HepG2 (cell line): ENCODE data around the gene BTF3L4. TPM values are rescaled to one million over a fixed set of nuclear protein-coding genes. Genes with fewer than 3 reads are reported as not detected.

Source experiments
- FUBP1 ChIP-seq: sonication (generic); formaldehyde crosslinking; IDR thresholded peaks from 2 replicates; pipeline ENCODE4 v1.5.1; 2020; ENCODE audit warnings: missing genetic modification reagents, mild to moderate bottlenecking, borderline replicate concordance
- GABPB1 ChIP-seq: IDR thresholded peaks from 2 replicates; pipeline ENCODE4 v1.6.1; 2016; ENCODE audit warnings: mild to moderate bottlenecking, missing genetic modification reagents, moderate library complexity, missing compliant biosample characterization
- GMEB1 ChIP-seq: sonication (generic); formaldehyde crosslinking; IDR thresholded peaks from 2 replicates; pipeline ENCODE4 v1.5.1; 2020; ENCODE audit warnings: missing genetic modification reagents, mild to moderate bottlenecking, borderline replicate concordance
- HNRNPH1 ChIP-seq: fragments of 200-400 bp; formaldehyde crosslinking; optimal IDR thresholded peaks from 2 replicates; pipeline ENCODE3; 2017; ENCODE audit warnings: mild to moderate bottlenecking, low read depth, low read length
- IKZF5 ChIP-seq: IDR thresholded peaks from 2 replicates; pipeline ENCODE4 v1.6.1; 2018; ENCODE audit warnings: missing genetic modification reagents, mild to moderate bottlenecking, missing compliant biosample characterization
- MXI1 ChIP-seq: IDR thresholded peaks from 3 replicates; pipeline ENCODE4 v1.6.1; 2012; ENCODE audit warnings: low read depth, low read length, inconsistent platforms, borderline replicate concordance
- PATZ1 ChIP-seq: sonication (generic); formaldehyde crosslinking; IDR thresholded peaks from 2 replicates; pipeline ENCODE4 v1.4.0; 2020; ENCODE audit warnings: missing genetic modification reagents
- PCBP1 ChIP-seq: fragments of 200-400 bp; formaldehyde crosslinking; IDR thresholded peaks from 2 replicates; pipeline ENCODE4 v1.6.1; 2017; ENCODE audit warnings: mild to moderate bottlenecking, low read depth, low read length, borderline replicate concordance
- SRSF9 ChIP-seq: fragments of 200-400 bp; formaldehyde crosslinking; IDR thresholded peaks from 2 replicates; pipeline ENCODE4 v1.6.1; 2018; ENCODE audit warnings: borderline replicate concordance, mild to moderate bottlenecking, low read depth, low read length; ENCODE audit not compliant: insufficient read depth, poor library complexity, severe bottlenecking
- TCF12 ChIP-seq, 2 experiments: fragments of 450-650 bp in 1 of 2; sonication (generic) in 1 of 2; formaldehyde crosslinking in 1 of 2; IDR thresholded peaks; 2 replicates each; pipeline versions ENCODE4 v1.6.1 to v1.8.0; 2017 to 2022; ENCODE audit warnings: antibody characterized with exemption in 1 of 2, mild to moderate bottlenecking in 1 of 2, missing genetic modification reagents in 1 of 2, moderate library complexity in 1 of 2
- USF2 ChIP-seq, 2 experiments: sonication (generic) in 1 of 2; formaldehyde crosslinking in 1 of 2; IDR thresholded peaks; 2 replicates each; pipeline versions ENCODE4 v1.5.1 to v1.6.1; 2011 to 2020; ENCODE audit warnings: borderline replicate concordance in 1 of 2, low read depth in 1 of 2, low read length in 1 of 2, mild to moderate bottlenecking in 1 of 2, missing genetic modification reagents in 1 of 2, moderate library complexity in 1 of 2
- ZNF10 ChIP-seq: sonication (generic); formaldehyde crosslinking; IDR thresholded peaks from 2 replicates; pipeline ENCODE4 v1.4.0; 2020; ENCODE audit warnings: mild to moderate bottlenecking, low read depth, missing genetic modification reagents, borderline replicate concordance
- ZNF335 ChIP-seq: sonication (generic); formaldehyde crosslinking; IDR thresholded peaks from 2 replicates; pipeline ENCODE4 v1.4.0; 2020; ENCODE audit warnings: missing genetic modification reagents
- ZNF703 ChIP-seq: sonication (generic); formaldehyde crosslinking; IDR thresholded peaks from 2 replicates; pipeline ENCODE4 v1.5.1; 2020; ENCODE audit warnings: missing genetic modification reagents, mild to moderate bottlenecking, moderate library complexity, borderline replicate concordance
- ZNF720 ChIP-seq: sonication (generic); formaldehyde crosslinking; IDR thresholded peaks from 2 replicates; pipeline ENCODE4 v1.4.0; 2020; ENCODE audit warnings: missing genetic modification reagents
- ZNF839 ChIP-seq: sonication (generic); formaldehyde crosslinking; IDR thresholded peaks from 2 replicates; pipeline ENCODE4 v1.4.0; 2020; ENCODE audit warnings: missing genetic modification reagents, mild to moderate bottlenecking, borderline replicate concordance
- ZSCAN25 ChIP-seq: sonication (generic); formaldehyde crosslinking; IDR thresholded peaks from 2 replicates; pipeline ENCODE4 v1.8.0; 2022; ENCODE audit warnings: mild to moderate bottlenecking, missing genetic modification reagents
- ZSCAN29 ChIP-seq: sonication (generic); formaldehyde crosslinking; conservative IDR thresholded peaks from 2 replicates; pipeline ENCODE4 v1.4.0; 2020; ENCODE audit warnings: mild to moderate bottlenecking, missing genetic modification reagents
- polyA plus RNA-seq, 8 experiments: library from polyadenylated mRNA; depleted of rRNA in 3 of 8; stranded (reverse) in 7 of 8; unstranded in 1 of 8; fragments of >200 nt; fragmentation: Illumina TruSeq in 4 of 8; extraction: Trizol in 4 of 8; gene quantifications; 2 replicates each; pipeline versions ENCODE4 v1.2.1 to v1.2.3, GENCODE V29; 2011 to 2016; ENCODE audit warnings: low read depth in 4 of 8, missing spikeins in 1 of 8, mixed read lengths in 1 of 8; ENCODE audit not compliant: insufficient read depth in 1 of 8
- total RNA-seq, 5 experiments: library from RNA; depleted of rRNA; stranded (reverse); fragments of >200 nt; fragmentation: Illumina TruSeq; extraction: Trizol; gene quantifications; 2 replicates each; pipeline ENCODE4 v1.2.3, GENCODE V29; 2016; ENCODE audit warnings: low read depth in 1 of 5

The BTF3L4 gene
- total and polyA plus RNA-seq, 2 of the 13 experiments (the other 11 are each of a cell fraction or from before 2014, with no cell fraction given) = 59.0 to 74.3 TPM

- TF ChIP-seq TCF12 (IDR thresholded peaks at IDR 0.05) = no peak
- TF ChIP-seq TCF12 (CRISPR knock-in tag; IDR thresholded peaks at IDR 0.05) = 0 out of 2 replicates have a peak, but pooled peaks have one; percentile 44
- TF ChIP-seq ZNF839 = no peak
- no peak for TF ChIP-seq ZSCAN25
- TF ChIP-seq ZNF720 (CRISPR knock-in tag) = no peak
- no peak for TF ChIP-seq FUBP1 (CRISPR knock-in tag)
- peak; percentile 65; the same call in 1 of the 2 replicates for TF ChIP-seq IKZF5 (CRISPR knock-in tag)
- no peak for TF ChIP-seq ZNF335 (CRISPR knock-in tag)
- 0 out of 2 replicates have a peak, but pooled peaks have one; percentile 18 for TF ChIP-seq GABPB1 (CRISPR knock-in tag)
- TF ChIP-seq ZSCAN29 = no peak
- TF ChIP-seq PCBP1 = no peak
- TF ChIP-seq USF2 (IDR thresholded peaks at IDR 0.05; ENCODE audit: low read depth, low read length) = no peak
- TF ChIP-seq USF2 (CRISPR knock-in tag; IDR thresholded peaks at IDR 0.05; ENCODE audit: borderline replicate concordance) = no peak
- TF ChIP-seq PATZ1 (CRISPR knock-in tag) = peak; percentile 55
- TF ChIP-seq ZNF10 (CRISPR knock-in tag) = no peak
- TF ChIP-seq ZNF703 (CRISPR knock-in tag) = no peak
- peak; percentile 26; the same call in 1 of the 3 replicates for TF ChIP-seq MXI1
- no peak for TF ChIP-seq HNRNPH1
- TF ChIP-seq GMEB1 (CRISPR knock-in tag) = peak; percentile 17; the same call in 1 of the 2 replicates
- no peak for TF ChIP-seq SRSF9
Observed at GRCh38 chr1:52098139-52098871, 42.2 kb downstream of the BTF3L4 start (continued).
